ENCODE data around the gene EEF1A2.

EEF1A2 gene

GRCh38 chr20:63536997-63537524, 38.2 kb upstream of the EEF1A2 start, which contains the start of gene PTK6:
PTK6 (minus strand) TSS chr20:63537376; CDS start chr20:63537314, 62 bp downstream.
- no peak for DNase-seq

- DNase-seq, result no peak
Measured at GRCh38 chr20:63536241-63536977, 37.5 kb upstream of the EEF1A2 start.

GRCh38 chr20:63534831-63535651, 36.2 kb upstream of the EEF1A2 start:
- no peak for DNase-seq

DNA sequence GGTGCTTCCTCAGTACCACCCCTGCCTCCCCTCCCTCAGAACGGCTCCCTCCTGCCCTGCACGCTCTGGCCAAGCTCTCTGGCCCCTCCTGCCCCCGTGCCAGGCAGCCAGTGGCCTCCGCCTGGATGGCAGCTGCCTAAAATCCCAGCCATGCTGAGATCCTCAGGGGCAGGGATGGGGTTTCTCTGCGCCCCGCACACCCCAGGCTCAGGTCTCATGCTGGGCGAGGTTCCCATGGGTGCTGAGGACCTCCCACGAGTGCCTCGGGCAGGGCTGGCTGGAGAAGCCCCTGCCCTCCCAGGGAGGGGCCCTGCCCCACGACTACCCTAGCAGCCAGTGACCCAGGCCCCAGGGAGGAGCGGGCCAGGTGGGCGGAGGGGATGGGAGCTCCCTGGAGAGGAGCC, 35.5 kb upstream of the EEF1A2 start:
- no peak for DNase-seq

DNA sequence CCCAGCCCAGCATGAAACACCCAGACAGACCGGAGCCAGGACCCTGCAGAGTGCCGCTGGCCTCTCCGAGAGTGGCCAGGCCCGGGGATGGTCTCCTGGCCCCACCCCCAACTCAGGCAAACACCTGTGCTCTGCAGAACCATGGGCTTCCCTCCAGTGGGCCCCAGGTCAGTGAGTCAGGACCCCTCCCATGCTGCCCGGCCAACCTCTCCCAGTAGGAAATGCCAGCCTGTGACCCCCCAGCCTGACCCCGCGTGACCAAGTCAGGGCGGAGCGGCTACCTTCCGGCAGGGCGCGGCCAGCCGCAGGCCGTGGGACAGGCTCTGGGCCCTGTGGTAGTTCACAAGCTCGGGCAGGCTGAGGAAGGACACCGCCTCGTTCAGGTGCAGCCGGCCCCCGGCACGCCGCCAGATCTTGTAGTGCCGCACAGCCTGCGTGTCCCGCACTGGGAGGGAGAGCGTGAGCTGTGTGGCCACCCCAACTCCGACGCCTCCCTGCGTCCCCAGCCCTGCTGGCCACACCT, 35.0 kb upstream of the EEF1A2 start:
- DNase-seq, result no peak

DNA sequence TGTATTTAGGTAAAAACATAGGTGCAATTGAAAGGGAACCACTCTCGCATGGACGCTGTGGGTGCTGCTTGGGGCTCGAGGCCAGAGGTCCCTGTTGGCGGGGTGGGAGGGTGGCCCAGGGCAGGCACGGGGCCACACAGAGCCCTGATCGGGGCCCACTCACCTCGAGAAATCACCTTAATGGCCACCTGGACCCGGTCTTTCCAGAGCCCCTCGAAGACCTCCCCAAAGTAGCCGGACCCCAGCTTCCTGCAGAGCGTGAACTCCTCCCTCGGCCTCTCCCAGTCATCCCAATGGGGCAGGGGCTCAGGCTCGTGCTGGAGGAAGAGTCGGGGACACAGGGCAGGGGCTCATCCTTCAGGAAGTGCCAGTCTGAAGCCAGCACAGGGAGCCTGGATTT, 34.5 kb upstream of the EEF1A2 start:
- DNase-seq, result no peak

GRCh38 chr20:63532449-63532971, 33.6 kb upstream of the EEF1A2 start:
- no peak for DNase-seq

DNA sequence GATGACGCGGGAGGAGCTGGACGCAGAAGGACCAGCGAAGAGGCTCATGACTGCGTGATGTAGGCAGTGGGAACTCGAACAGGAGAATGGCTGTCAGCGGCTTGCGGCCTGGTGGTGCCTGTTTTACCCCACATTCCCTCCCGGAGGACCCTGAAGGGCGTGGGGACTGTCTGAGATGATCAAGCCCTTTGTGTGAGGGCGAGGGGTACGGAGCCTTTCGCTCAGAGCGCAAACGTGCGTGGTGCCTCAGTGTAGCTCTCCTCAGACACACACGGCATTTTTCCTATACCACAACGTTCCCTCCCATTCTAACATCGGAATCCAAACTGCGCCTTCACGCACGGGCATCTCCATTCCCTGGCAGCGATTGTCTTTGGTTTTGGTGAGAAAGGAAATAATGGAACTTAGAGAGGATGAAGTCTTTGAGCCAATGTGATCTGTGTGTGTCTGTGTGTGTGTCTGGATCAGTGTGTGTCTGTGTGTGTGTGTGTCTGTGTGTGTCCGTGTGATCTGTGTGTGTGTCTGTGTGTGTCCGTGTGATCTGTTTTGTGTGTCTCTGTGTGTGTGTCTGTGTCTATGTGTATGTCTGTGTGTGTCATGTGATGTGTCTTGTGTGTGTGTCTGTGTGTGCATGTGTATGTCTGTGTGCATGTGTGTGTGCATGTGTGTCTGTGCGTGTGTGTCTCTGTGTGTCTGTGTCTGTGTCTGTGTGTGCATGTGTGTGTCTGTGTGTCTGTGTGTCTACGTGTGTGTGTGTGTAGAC, 33.0 kb upstream of the EEF1A2 start:
- DNase-seq, result no peak

DNA sequence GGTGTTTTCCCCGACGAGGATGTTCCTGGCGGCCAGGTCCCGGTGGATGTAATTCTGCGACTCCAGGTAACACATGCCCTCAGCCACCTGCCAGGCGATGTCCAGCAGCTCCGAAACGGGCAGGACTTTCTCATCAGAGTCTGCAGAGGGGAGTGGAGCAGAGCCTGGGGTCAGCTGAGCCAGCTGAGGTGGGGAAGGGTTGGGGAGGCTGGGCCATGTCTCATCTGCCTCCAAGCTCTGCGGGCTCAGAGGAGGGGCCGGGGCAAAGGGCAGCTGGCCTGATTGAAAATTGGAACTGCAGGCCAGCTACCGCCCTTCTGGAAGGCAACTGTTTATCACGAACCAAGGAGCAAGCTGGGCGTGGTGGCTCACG, 31.9 kb upstream of the EEF1A2 start:
- DNase-seq, result no peak

GRCh38 chr20:63529861-63530787, 31.2 kb upstream of the EEF1A2 start:
- no peak for DNase-seq

DNA sequence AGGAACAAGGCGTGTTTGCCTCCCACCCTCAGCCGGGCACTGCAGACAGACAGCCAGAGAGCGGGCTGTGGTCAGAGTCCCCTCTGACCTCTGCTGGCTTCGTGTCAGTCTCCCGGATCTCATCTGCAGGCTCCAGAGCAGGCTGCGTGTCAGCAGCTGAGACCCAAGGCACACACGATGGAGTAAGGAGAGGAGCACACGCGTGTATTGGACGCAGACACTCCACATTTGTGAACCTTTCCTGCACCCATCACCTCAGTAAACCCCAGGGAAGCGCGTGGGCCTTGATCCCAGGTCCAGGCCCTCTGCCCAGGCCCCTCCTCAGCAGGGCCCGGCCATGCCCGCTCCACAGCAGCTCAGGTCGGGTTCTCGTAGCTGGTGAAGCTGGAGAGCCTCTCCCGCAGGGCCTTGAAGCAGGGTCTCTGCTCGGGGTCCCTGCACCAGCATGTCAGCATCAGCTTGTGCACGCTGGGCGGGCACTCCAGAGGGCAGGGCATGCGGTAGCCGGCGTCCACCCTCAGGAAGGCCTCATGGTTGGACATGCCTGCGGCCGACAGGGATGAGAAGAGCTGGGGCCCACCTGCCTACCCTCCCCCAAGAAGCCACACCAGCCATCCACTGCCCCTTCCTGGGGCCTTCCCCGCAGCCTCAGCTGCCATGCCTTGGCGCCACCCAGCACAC, 30.4 kb upstream of the EEF1A2 start:
- no peak for DNase-seq

DNA sequence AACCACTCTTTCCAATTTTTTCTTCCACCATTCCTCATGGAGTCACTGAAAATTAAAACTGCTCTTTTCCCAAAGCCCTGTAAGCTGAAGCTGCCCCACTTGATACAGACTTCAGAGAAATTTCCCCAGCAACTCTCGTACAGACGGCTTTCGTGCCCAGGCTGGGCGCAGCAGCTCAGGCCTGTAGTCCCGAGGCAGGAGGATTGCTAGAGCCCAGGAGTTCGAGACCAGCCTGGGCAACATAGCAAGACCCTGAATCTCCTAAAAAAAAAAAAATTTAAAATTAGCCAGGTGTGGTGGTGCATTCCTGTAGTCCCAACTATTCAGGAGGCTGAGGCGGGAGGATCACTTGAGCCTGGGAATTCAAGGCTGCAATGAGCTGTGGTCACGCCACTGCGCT, 28.3 kb upstream of the EEF1A2 start:
- DNase-seq, result no peak

DNA sequence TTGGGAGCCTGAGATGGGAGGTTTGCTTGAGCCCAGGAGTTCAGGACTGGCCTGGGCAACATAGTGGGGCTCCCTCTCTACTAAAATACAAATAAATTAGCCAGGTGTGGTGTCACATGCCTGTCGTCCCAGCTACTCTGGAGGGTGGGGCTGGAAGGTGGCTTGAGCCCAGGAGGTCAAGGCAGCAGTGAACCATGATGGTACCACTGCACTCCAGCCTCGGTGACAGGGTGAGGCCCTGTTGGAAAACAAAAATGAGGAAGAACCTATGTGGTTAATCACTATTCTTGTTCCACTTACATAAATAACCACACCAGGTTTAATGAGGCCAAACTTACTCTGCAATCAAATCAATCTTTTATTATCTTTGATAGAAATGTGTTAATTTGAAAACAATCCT, 27.1 kb upstream of the EEF1A2 start:
- DNase-seq, result no peak

- DNase-seq, result no peak
Measured at GRCh38 chr20:63525185-63525584, 26.3 kb upstream of the EEF1A2 start.

- no peak for DNase-seq
Measured at GRCh38 chr20:63522981-63523611, 24.2 kb upstream of the EEF1A2 start.

GRCh38 chr20:63522091-63522868, 23.4 kb upstream of the EEF1A2 start:
- no peak for DNase-seq

GRCh38 chr20:63521602-63522001, 22.7 kb upstream of the EEF1A2 start:
- no peak for DNase-seq

- peak in 1 of 2 experiments; percentile 45 for DNase-seq
Measured at GRCh38 chr20:63520934-63521601, 22.2 kb upstream of the EEF1A2 start.

DNA sequence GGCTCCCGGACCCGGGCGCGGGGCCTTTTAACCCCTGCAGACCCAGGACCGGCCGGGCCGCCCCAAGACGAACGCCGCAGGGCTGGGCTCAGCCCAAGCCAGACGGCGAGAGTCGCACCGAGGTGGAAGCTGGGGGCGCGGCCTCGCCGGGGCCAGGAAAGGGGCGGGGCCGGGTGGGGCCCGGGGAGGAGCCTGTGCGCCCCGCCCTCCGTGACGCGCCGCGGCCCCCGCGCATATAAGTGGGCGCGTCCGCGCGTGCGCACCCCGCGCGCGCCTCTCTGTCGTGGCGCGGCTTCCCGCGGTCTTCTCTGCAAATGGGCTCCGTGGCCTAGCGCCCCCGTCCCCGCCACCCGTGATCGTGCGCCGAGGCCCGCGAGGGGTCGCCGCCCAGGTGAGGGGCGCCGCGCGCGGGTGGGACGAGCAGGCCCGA, 21.6 kb upstream of the EEF1A2 start, which contains the start of gene PPDPF:
PPDPF (plus strand) TSS at position 262 of the 430 bp plus-strand sequence. CDS start 544 bp downstream, outside the sequence.
- DNase-seq, result peak; percentile 42 to 69
